CD4-positive, alpha-beta T cell treated with Interleukin-10 for 1 hour (primary cell): ENCODE measurements around the gene PNMA6F.
"Not testable (repeated sequence)": the region's sequence is repeated elsewhere in the genome, so short reads cannot be mapped to it uniquely, and the experiment has no call there.

ENCODE experiments used
- DNase-seq: peaks from one replicate; pipeline ENCODE4 v3.0.0-alpha.2; 2020

PNMA6F gene

GRCh38 chrX:153334654-153335295 is 13.2 kb upstream of the PNMA6F start:
- DNase-seq, result no peak

GRCh38 chrX:153333821-153334653 is 12.5 kb upstream of the PNMA6F start, which contains the start of gene ZNF275:
ZNF275 (plus strand) TSS chrX:153334153; CDS start chrX:153336680, 2,527 bp downstream.
- peak; percentile 84 for DNase-seq

- no peak for DNase-seq
Measured at GRCh38 chrX:153333266-153333665, 11.7 kb upstream of the PNMA6F start.

- DNase-seq, result no peak
Measured at GRCh38 chrX:153327561-153327960, 6.0 kb upstream of the PNMA6F start.

- DNase-seq, result no peak
Measured at GRCh38 chrX:153320555-153321184, 897 bp downstream of the PNMA6F start.

GRCh38 chrX:153320047-153320443 is 1.5 kb downstream of the PNMA6F start:
- DNase-seq, result not testable (repeated sequence)

- no peak for DNase-seq
Measured at GRCh38 chrX:153319295-153320046, 2.1 kb downstream of the PNMA6F start.

- no peak for DNase-seq
Measured at GRCh38 chrX:153318811-153319210, 2.8 kb downstream of the PNMA6F start.

- no peak for DNase-seq
Measured at GRCh38 chrX:153317996-153318722, 3.4 kb downstream of the PNMA6F start.

- no peak for DNase-seq
Measured at GRCh38 chrX:153317306-153317705, 4.3 kb downstream of the PNMA6F start.

- no peak for DNase-seq
Measured at GRCh38 chrX:153312842-153313241, 8.7 kb downstream of the PNMA6F start.

GRCh38 chrX:153312041-153312440 is 9.5 kb downstream of the PNMA6F start:
- DNase-seq, result no peak

GRCh38 chrX:153310901-153311300 is 10.7 kb downstream of the PNMA6F start:
- DNase-seq, result no peak

- no peak for DNase-seq
Measured at GRCh38 chrX:153307276-153308178, 14.0 kb downstream of the PNMA6F start.

GRCh38 chrX:153306527-153307115 is 14.9 kb downstream of the PNMA6F start:
- DNase-seq, result no peak

GRCh38 chrX:153305972-153306371 is 15.6 kb downstream of the PNMA6F start:
- no peak for DNase-seq

GRCh38 chrX:153304988-153305736 is 16.4 kb downstream of the PNMA6F start:
- DNase-seq, result no peak

GRCh38 chrX:153303276-153304262 is 18.0 kb downstream of the PNMA6F start:
- no peak for DNase-seq

GRCh38 chrX:153302796-153303195 is 18.8 kb downstream of the PNMA6F start:
- DNase-seq, result no peak
